Glomerular visceral epithelial cell (primary cell): ENCODE data around the gene NOL9.
A peak's percentile ranks its signal among the peaks of the same experiment; 100 is the strongest.
"Not testable (repeated sequence)": the region's sequence is repeated elsewhere in the genome, so short reads cannot be mapped to it uniquely, and the experiment has no call there.

Source experiments
- DNase-seq: peaks from one replicate; pipeline ENCODE4 v3.0.0-alpha.2; 2016; ENCODE audit errors: extremely low spot score

NOL9 gene

GRCh38 chr1:6572653-6573383, 18.5 kb upstream of the NOL9 start:
- DNase-seq: no peak

- no peak for DNase-seq
Measured at GRCh38 chr1:6570987-6571386, 16.7 kb upstream of the NOL9 start.

GRCh38 chr1:6570100-6570499, 15.8 kb upstream of the NOL9 start:
- DNase-seq: no peak

GRCh38 chr1:6569033-6569432, 14.7 kb upstream of the NOL9 start:
- DNase-seq: no peak

GRCh38 chr1:6560267-6560666, 6.0 kb upstream of the NOL9 start:
- no peak for DNase-seq

GRCh38 chr1:6559161-6559560, 4.8 kb upstream of the NOL9 start:
- DNase-seq: not testable (repeated sequence)

- DNase-seq: no peak
Measured at GRCh38 chr1:6557597-6557996, 3.3 kb upstream of the NOL9 start.

- no peak for DNase-seq
Measured at GRCh38 chr1:6554907-6555778, 830 bp upstream of the NOL9 start, which contains the start of gene TAS1R1. Gene TAS1R1 (plus strand): TSS chr1:6555307. CDS start chr1:6555374, 67 bp downstream.

- no peak for DNase-seq
Measured at GRCh38 chr1:6547301-6547700, 7.0 kb downstream of the NOL9 start.

GRCh38 chr1:6546326-6546725, 8.0 kb downstream of the NOL9 start:
- no peak for DNase-seq

GRCh38 chr1:6545276-6546112, 8.8 kb downstream of the NOL9 start:
- no peak for DNase-seq

- no peak for DNase-seq
Measured at GRCh38 chr1:6544831-6545230, 9.5 kb downstream of the NOL9 start.

- DNase-seq: peak; percentile 27
Measured at GRCh38 chr1:6538956-6539355, 15.4 kb downstream of the NOL9 start.

GRCh38 chr1:6536291-6536690, 18.0 kb downstream of the NOL9 start:
- DNase-seq: no peak

- no peak for DNase-seq
Measured at GRCh38 chr1:6535214-6535613, 19.1 kb downstream of the NOL9 start.

GRCh38 chr1:6534248-6534822, 20.0 kb downstream of the NOL9 start:
- DNase-seq: no peak

- DNase-seq: no peak
Measured at GRCh38 chr1:6531996-6532395, 22.3 kb downstream of the NOL9 start.

GRCh38 chr1:6530504-6531160, 23.7 kb downstream of the NOL9 start:
- no peak for DNase-seq

- no peak for DNase-seq
Measured at GRCh38 chr1:6528492-6528891, 25.8 kb downstream of the NOL9 start.

- no peak for DNase-seq
Measured at GRCh38 chr1:6526316-6526715, 28.0 kb downstream of the NOL9 start.

- peak; percentile 28 for DNase-seq
Measured at GRCh38 chr1:6523566-6523965, 30.7 kb downstream of the NOL9 start.
